Measurements from ENCODE around the gene DDX25. TPM values are rescaled to one million over a fixed set of nuclear protein-coding genes. Genes with fewer than 3 reads are reported as not detected.

DDX25 gene
- total RNA-seq, 2 donors from 2014 or later = not detected

GRCh38 chr11:125887373-125888324 lies 16.7 kb upstream of the DDX25 start, which contains the start of gene HYLS1:
HYLS1 (plus strand) TSS chr11:125887668; CDS start chr11:125899369, 11,701 bp downstream.
- H3K36me3 ChIP-seq = no peaks in the 10 kb centered on the region
- TF ChIP-seq, protein P1, sequence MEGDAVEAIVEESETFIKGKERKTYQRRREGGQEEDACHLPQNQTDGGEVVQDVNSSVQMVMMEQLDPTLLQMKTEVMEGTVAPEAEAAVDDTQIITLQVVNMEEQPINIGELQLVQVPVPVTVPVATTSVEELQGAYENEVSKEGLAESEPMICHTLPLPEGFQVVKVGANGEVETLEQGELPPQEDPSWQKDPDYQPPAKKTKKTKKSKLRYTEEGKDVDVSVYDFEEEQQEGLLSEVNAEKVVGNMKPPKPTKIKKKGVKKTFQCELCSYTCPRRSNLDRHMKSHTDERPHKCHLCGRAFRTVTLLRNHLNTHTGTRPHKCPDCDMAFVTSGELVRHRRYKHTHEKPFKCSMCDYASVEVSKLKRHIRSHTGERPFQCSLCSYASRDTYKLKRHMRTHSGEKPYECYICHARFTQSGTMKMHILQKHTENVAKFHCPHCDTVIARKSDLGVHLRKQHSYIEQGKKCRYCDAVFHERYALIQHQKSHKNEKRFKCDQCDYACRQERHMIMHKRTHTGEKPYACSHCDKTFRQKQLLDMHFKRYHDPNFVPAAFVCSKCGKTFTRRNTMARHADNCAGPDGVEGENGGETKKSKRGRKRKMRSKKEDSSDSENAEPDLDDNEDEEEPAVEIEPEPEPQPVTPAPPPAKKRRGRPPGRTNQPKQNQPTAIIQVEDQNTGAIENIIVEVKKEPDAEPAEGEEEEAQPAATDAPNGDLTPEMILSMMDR (IDR thresholded peaks at IDR 0.05) = peak in 1 of 2 donors; percentile 62
- DNase-seq (ENCODE audit: low spot score) = peak; percentile 97

GRCh38 chr11:125890447-125891100 lies 13.7 kb upstream of the DDX25 start:
- DNase-seq (ENCODE audit: low spot score) = no peak
- Histone ChIP-seq H3K27ac (no peak overlapping the region), H3K36me3 (peaks cover 6% of the 10 kb centered on the region), H3K4me1 (peaks cover 0 to 4% of the 10 kb centered on the region in 2 donors), H3K9me3 (no peaks in the 10 kb centered on the region), H3K27me3 (no peaks in the 10 kb centered on the region), H3K4me3 (no peak overlapping the region)
- TF ChIP-seq, protein P1 (IDR thresholded peaks at IDR 0.05) = no peak

More at GRCh38 chr11:125887373-125888324, 16.7 kb upstream of the DDX25 start, which contains the start of gene HYLS1:
- Histone ChIP-seq H3K4me1 (peaks cover 0 to 4% of the 10 kb centered on the region in 2 donors), H3K27ac (peak within 1 kb of the TSS; percentile 96 to 97), H3K9me3 (no peaks in the 10 kb centered on the region), H3K4me3 (peak within 1 kb of the TSS; percentile 62 to 87), H3K27me3 (no peaks in the 10 kb centered on the region)

GRCh38 chr11:125892071-125892470 lies 12.2 kb upstream of the DDX25 start:
- Histone ChIP-seq H3K4me1 (peaks cover 0 to 4% of the 10 kb centered on the region in 2 donors), H3K27me3 (no peaks in the 10 kb centered on the region), H3K36me3 (peaks cover 9% of the 10 kb centered on the region), H3K4me3 (no peak overlapping the region), H3K9me3 (no peaks in the 10 kb centered on the region), H3K27ac (no peak overlapping the region)
- TF ChIP-seq, protein P1 (IDR thresholded peaks at IDR 0.05) = no peak
- DNase-seq (ENCODE audit: low spot score) = no peak

DNA sequence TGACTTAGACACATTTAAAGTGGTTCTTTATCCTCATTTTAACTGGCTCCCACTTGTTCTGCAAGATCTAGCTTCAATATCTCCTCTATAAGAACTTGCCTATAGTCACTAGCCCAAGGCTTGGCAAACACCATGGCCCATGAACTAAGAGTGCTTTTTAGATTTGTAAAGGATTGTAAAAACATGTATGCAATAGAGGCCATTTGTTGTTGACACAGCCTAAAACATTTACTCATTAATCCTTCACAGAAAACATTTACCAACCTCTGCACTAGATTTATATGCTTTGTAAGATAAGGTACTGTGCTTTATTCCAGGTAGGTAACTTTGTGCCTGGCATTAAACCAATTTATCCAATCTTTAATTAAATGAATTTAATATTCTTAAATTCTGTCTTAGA lies 11.3 kb upstream of the DDX25 start:
- Histone ChIP-seq H3K4me3 (no peak overlapping the region), H3K36me3 (peaks cover 9% of the 10 kb centered on the region), H3K27ac (no peak overlapping the region), H3K4me1 (peaks cover 0 to 4% of the 10 kb centered on the region in 2 donors), H3K9me3 (no peaks in the 10 kb centered on the region), H3K27me3 (no peaks in the 10 kb centered on the region)
- DNase-seq (ENCODE audit: low spot score) = no peak
- TF ChIP-seq, protein P1 (IDR thresholded peaks at IDR 0.05) = no peak

DNA sequence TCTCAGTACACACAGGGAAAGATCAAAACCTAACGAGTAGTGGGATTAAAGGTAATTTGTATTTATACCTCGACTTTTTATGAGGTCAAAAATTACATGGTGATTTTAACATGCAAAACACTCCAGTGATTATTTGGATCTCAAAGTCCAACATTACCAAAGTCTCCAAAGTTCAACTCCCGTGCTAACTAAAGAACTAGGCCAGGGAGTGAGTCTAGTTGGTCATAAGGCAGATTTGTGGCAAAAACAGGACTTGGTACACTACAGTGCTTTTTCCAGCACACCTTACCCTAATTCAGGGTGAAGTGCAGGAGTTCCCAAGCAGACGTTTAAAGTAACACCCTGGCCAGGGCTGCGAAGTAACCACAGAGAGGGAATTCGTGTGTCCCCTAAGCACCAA lies 2.4 kb upstream of the DDX25 start:
- H3K9me3 ChIP-seq = no peaks in the 10 kb centered on the region
- TF ChIP-seq, protein P1 (IDR thresholded peaks at IDR 0.05) = no peak
- H3K27me3 ChIP-seq = peaks cover 11 to 12% of the 10 kb centered on the region in 2 donors
- H3K36me3 ChIP-seq = no peaks in the 10 kb centered on the region
- peaks cover 0 to 14% of the 10 kb centered on the region in 2 donors for H3K4me1 ChIP-seq
- H3K27ac ChIP-seq = no peak overlapping the region
- no peak for DNase-seq (ENCODE audit: low spot score)
- H3K4me3 ChIP-seq = peak overlapping the region in 1 of 2 donors; percentile 54
